ENCODE results near the gene GALNTL6.

Gene GALNTL6

GRCh38 chr4:172985552-172985951 lies 1172.3 kb downstream of the GALNTL6 start:
- Mint-ChIP-seq H3K9me3 (peaks cover 4 to 9% of the 10 kb centered on the region in 2 donors), H3K27ac (no peak overlapping the region), H3K27me3 (no peaks in the 10 kb centered on the region), H3K4me1 (no peaks in the 10 kb centered on the region), H3K4me3 (no peak overlapping the region)
- DNase-seq (no peak), ATAC-seq (no peak)

- H3K4me1 Mint-ChIP-seq = no peaks in the 10 kb centered on the region
- H3K9me3 Mint-ChIP-seq = peaks cover 4 to 9% of the 10 kb centered on the region in 2 donors
- H3K4me3 Mint-ChIP-seq = no peak overlapping the region
- no peak for DNase-seq
- ATAC-seq = no peak
- no peak overlapping the region for H3K27ac Mint-ChIP-seq
- no peaks in the 10 kb centered on the region for H3K27me3 Mint-ChIP-seq
These were observed 1172.9 kb downstream of the GALNTL6 start for GRCh38 chr4:172986114-172986513.

- no peaks in the 10 kb centered on the region for H3K27me3 Mint-ChIP-seq
- no peak overlapping the region for H3K4me3 Mint-ChIP-seq
- ATAC-seq (no peak), DNase-seq (no peak)
- no peak overlapping the region for H3K27ac Mint-ChIP-seq
- no peaks in the 10 kb centered on the region for H3K4me1 Mint-ChIP-seq
- peaks cover 0 to 9% of the 10 kb centered on the region in 2 donors for H3K9me3 Mint-ChIP-seq
These were observed 1177.0 kb downstream of the GALNTL6 start for GRCh38 chr4:172989984-172990820.

DNA sequence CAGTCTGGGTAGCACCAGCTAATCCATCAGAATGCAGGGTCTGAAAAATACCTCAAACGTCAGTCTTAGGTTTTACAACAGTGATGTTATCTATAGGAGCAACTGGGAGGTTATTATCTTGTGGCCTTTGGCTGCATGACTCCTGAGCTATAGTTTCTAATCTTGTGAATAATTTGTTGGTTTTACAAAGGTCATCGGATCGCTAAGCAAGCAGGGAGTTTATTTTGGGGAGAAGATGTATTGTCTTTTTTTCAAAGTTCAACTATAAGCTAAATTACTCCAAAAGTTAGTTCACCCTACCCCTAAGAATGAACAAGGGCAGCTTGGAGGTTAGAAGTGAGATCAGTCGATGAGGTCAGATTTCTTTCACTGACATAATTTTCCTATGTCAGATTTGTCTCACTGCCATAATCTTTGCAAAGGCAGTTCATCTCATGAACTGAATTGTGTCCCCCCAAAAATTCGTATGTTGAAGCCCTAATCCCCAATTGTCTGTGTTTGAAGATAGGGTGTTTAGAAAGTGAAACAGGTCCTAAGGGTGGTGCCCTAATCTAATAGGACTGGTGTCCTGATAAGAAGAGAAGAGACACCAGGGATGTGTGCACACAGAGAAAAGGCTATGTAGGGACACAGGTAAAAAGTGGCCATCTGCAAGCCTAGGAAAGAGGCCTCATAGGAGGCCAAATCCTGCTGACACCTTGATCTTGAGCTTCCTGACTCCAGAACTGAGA lies 1179.6 kb downstream of the GALNTL6 start:
- no peaks in the 10 kb centered on the region for H3K27me3 Mint-ChIP-seq
- H3K27ac Mint-ChIP-seq = no peak overlapping the region
- no peaks in the 10 kb centered on the region for H3K4me1 Mint-ChIP-seq
- peaks cover 0 to 6% of the 10 kb centered on the region in 2 donors for H3K9me3 Mint-ChIP-seq
- DNase-seq = no peak
- ATAC-seq = no peak
- H3K4me3 Mint-ChIP-seq = no peak overlapping the region

- Mint-ChIP-seq H3K4me1 (no peaks in the 10 kb centered on the region), H3K27me3 (no peaks in the 10 kb centered on the region), H3K27ac (no peak overlapping the region), H3K4me3 (no peak overlapping the region), H3K9me3 (no peaks in the 10 kb centered on the region)
- DNase-seq (no peak), ATAC-seq (no peak)
These were observed 1182.0 kb downstream of the GALNTL6 start for GRCh38 chr4:172995161-172995560.

DNA sequence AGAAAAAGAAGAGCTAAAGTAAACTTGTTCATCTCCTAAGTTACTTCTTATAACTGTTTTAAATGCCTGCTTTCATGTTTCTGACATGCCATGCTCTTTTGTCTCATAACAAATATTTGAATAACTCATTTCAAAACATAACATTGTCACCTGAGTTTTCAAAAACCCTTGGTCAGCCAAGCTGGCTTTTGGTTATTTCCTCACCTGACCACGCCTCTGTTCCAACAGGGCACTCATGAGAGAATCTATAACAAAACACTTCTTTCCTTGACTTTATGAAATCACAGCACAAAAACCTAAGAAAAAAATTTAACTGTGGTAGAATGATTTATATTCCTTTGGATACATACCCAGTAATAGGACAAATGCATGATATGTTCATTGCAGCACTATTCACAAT lies 1182.5 kb downstream of the GALNTL6 start:
- Mint-ChIP-seq H3K9me3 (no peaks in the 10 kb centered on the region), H3K27me3 (no peaks in the 10 kb centered on the region), H3K4me1 (no peaks in the 10 kb centered on the region), H3K27ac (no peak overlapping the region), H3K4me3 (no peak overlapping the region)
- no peak for DNase-seq
- ATAC-seq = no peak

DNA sequence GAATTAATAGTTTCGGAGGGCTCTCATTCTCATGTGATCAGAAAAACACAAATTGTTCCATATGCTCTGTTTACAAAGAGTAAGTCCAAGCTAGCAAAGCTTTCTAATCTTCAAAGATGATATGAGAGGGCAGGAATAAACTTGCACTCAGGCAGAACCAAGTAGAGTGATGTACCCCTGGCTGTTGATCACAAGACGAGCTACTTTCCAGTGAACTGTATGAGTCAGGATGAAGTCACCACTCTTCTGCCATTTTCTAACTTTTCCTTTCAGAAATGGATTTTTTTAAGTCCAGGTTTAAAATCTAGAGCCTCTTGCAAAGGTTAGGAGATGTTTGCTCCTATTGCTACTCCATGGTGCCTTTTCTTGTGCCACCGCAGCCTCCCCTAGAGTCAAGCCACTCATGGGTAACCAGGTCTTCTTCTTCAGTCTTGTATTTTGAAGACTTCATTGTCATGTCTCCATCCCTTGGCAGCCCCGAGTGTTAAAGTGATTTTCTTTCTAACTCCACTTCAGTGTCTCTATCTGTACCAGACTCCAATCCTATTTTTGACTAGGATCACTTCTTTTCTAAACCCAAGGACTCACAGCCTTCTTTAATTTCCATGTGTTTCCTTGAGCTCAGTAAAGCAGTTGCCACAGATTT lies 1183.5 kb downstream of the GALNTL6 start:
- Mint-ChIP-seq H3K9me3 (no peaks in the 10 kb centered on the region), H3K27me3 (no peaks in the 10 kb centered on the region), H3K4me1 (no peaks in the 10 kb centered on the region), H3K27ac (no peak overlapping the region), H3K4me3 (no peak overlapping the region)
- DNase-seq (no peak), ATAC-seq (no peak)

DNA sequence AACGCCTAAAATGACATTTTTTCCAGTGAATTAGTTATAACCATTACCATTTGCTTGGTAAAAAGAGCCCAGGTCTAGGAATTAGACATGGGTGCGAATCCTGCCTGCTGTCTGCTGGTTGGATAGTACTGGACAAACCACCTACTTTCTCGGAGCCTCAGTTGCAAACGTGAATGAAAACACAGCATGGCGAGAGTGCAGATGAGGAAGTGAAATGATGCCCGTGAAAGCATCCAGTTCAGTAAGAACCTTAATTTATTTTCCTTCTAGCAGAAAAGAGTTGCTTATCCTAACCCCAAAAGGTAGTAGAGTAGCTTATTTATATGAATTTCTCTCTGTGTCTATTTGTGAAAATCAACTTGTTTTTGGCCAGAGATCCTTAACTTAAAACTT lies 1184.0 kb downstream of the GALNTL6 start:
- Mint-ChIP-seq H3K27ac (no peak overlapping the region), H3K9me3 (no peaks in the 10 kb centered on the region), H3K27me3 (no peaks in the 10 kb centered on the region), H3K4me1 (no peaks in the 10 kb centered on the region), H3K4me3 (no peak overlapping the region)
- DNase-seq (no peak), ATAC-seq (no peak)

- no peaks in the 10 kb centered on the region for H3K4me1 Mint-ChIP-seq
- no peak overlapping the region for H3K27ac Mint-ChIP-seq
- H3K9me3 Mint-ChIP-seq = no peaks in the 10 kb centered on the region
- no peaks in the 10 kb centered on the region for H3K27me3 Mint-ChIP-seq
- no peak for ATAC-seq
- DNase-seq = no peak
- no peak overlapping the region for H3K4me3 Mint-ChIP-seq
These were observed 1184.7 kb downstream of the GALNTL6 start for GRCh38 chr4:172997856-172998255.

GRCh38 chr4:172998527-172999469 lies 1185.6 kb downstream of the GALNTL6 start:
- Mint-ChIP-seq H3K27me3 (no peaks in the 10 kb centered on the region), H3K9me3 (no peaks in the 10 kb centered on the region), H3K4me3 (no peak overlapping the region), H3K27ac (no peak overlapping the region), H3K4me1 (no peaks in the 10 kb centered on the region)
- no peak for ATAC-seq
- DNase-seq = no peak

GRCh38 chr4:173001571-173001970 lies 1188.4 kb downstream of the GALNTL6 start:
- H3K27ac Mint-ChIP-seq = no peak overlapping the region
- DNase-seq (no peak), ATAC-seq (no peak)
- no peaks in the 10 kb centered on the region for H3K4me1 Mint-ChIP-seq
- H3K9me3 Mint-ChIP-seq = no peaks in the 10 kb centered on the region
- H3K4me3 Mint-ChIP-seq = no peak overlapping the region
- no peaks in the 10 kb centered on the region for H3K27me3 Mint-ChIP-seq

DNA sequence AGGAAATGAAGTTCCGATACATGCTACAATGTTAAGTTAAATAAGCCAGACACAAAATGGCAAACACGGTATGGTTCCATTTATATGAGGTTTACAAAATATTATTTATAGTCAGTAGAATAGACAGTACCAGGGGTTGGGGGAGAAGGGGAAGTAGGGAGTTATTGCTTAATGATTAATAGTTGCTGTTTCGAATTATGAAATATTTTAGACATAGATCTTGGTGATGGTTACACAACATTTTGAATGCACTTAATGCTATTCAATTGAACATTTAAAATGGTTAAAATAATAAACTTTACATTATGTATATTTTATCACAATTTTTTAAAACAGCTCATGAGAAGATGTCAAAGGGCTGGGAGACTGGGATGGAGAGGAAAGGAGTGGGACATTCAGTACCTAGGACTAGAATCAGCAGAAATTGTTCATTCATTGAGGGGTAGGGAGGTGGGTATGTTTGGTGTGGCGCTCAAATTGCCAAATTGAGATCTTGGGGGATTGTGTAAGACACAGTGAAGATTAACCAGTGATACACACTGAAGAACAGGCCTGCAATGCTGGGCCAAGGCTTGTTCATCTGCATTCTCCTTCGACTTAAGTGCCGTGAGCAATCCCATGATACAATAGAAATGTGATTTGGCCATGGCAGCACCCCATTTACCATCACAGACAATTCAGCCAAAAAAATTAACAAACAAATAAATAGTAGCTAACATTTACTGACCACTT lies 1189.8 kb downstream of the GALNTL6 start:
- ATAC-seq (no peak), DNase-seq (no peak)
- Mint-ChIP-seq H3K4me3 (no peak overlapping the region), H3K27me3 (no peaks in the 10 kb centered on the region), H3K4me1 (no peaks in the 10 kb centered on the region), H3K27ac (no peak overlapping the region), H3K9me3 (no peaks in the 10 kb centered on the region)

DNA sequence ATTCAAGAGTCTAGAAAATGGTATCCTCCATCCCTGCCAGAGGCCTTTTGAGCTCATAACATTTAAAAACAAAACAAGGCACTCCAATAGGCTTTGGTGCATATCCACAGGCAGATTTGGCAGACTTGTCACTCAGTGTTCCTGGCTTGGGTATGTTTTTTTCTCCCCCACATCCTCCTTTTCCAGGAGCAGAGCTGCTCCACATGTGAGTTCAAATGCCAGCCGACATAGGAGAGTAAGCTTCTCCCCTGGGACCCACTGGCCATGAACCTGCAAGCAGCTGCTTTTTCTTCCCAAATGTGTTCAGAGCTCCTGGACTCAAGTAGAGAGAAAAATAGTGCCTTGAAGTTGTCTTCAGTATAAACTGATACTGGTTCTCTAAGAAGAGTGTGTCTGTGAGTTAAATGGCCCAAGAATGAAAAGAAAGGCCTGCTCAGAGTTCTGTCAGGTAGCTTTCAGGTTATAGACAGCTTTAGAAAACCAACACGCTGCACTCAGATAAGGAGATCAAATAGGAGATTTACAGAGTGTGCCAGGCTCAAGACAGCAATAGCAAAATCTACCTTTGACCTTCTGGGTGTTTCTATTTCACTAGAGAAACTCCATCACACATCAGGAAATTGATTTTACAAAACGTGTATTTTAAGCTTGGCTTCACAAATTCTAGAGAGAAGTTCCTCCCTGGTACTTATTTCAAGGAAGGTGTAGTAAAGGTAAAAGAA lies 1192.9 kb downstream of the GALNTL6 start:
- no peak overlapping the region for H3K27ac Mint-ChIP-seq
- ATAC-seq (no peak), DNase-seq (no peak)
- no peaks in the 10 kb centered on the region for H3K9me3 Mint-ChIP-seq
- no peaks in the 10 kb centered on the region for H3K27me3 Mint-ChIP-seq
- no peaks in the 10 kb centered on the region for H3K4me1 Mint-ChIP-seq
- H3K4me3 Mint-ChIP-seq = no peak overlapping the region

GRCh38 chr4:173008436-173008835 lies 1195.2 kb downstream of the GALNTL6 start:
- Mint-ChIP-seq H3K9me3 (no peaks in the 10 kb centered on the region), H3K4me1 (no peaks in the 10 kb centered on the region), H3K27me3 (no peaks in the 10 kb centered on the region), H3K4me3 (no peak overlapping the region), H3K27ac (no peak overlapping the region)
- ATAC-seq (no peak), DNase-seq (no peak)
